HepG2 (cell line): Measurements from ENCODE around the gene BEAN1. TPM values are rescaled to one million over a fixed set of nuclear protein-coding genes. Genes with fewer than 3 reads are reported as not detected.

Source experiments
- BRCA1 ChIP-seq: sonication (generic); formaldehyde crosslinking; IDR thresholded peaks from 2 replicates; pipeline ENCODE4 v1.4.0; 2020; ENCODE audit warnings: missing genetic modification reagents
- CREM ChIP-seq, 2 experiments: sonication (generic) in 1 of 2; formaldehyde crosslinking in 1 of 2; IDR thresholded peaks; 2 replicates each; pipeline versions ENCODE4 v1.4.0 to v1.6.1; 2016 to 2020; ENCODE audit warnings: antibody characterized with exemption in 1 of 2, mild to moderate bottlenecking in 1 of 2, missing genetic modification reagents in 1 of 2
- FOXC1 ChIP-seq: sonication (generic); formaldehyde crosslinking; IDR thresholded peaks from 2 replicates; pipeline ENCODE4 v1.8.0; 2022; ENCODE audit warnings: mild to moderate bottlenecking, missing genetic modification reagents, borderline replicate concordance
- FOXK1 ChIP-seq: sonication (generic); formaldehyde crosslinking; IDR thresholded peaks from 2 replicates; pipeline ENCODE4 v1.4.0; 2020; ENCODE audit warnings: low read depth, missing genetic modification reagents, borderline replicate concordance
- HOXA5 ChIP-seq: sonication (generic); formaldehyde crosslinking; IDR thresholded peaks from 2 replicates; pipeline ENCODE4 v1.4.0; 2020; ENCODE audit warnings: missing genetic modification reagents
- HOXA7 ChIP-seq: sonication (generic); formaldehyde crosslinking; IDR thresholded peaks from 2 replicates; pipeline ENCODE4 v1.8.1; 2022; ENCODE audit warnings: mild to moderate bottlenecking, missing genetic modification reagents, moderate library complexity
- KDM1A ChIP-seq: IDR thresholded peaks from 2 replicates; pipeline ENCODE4 v1.6.1; 2016; ENCODE audit warnings: missing compliant biosample characterization
- NBN ChIP-seq: fragments of 450-650 bp; conservative IDR thresholded peaks from 2 replicates; pipeline ENCODE4 v1.6.1; 2017
- PHB2 ChIP-seq: fragments of 450-650 bp; IDR thresholded peaks from 2 replicates; pipeline ENCODE4 v1.6.1; 2018; ENCODE audit not compliant: partially characterized antibody
- SMAD3 ChIP-seq: sonication (generic); formaldehyde crosslinking; IDR thresholded peaks from 2 replicates; pipeline ENCODE4 v1.4.0; 2020; ENCODE audit warnings: missing genetic modification reagents
- SOX5 ChIP-seq: IDR thresholded peaks from 2 replicates; pipeline ENCODE4 v1.6.1; 2016; ENCODE audit warnings: borderline replicate concordance
- TBX3 ChIP-seq: fragments of 450-650 bp; IDR thresholded peaks from 2 replicates; pipeline ENCODE4 v1.6.1; 2017; ENCODE audit warnings: antibody characterized with exemption, mild to moderate bottlenecking, inconsistent platforms, borderline replicate concordance
- TP53 ChIP-seq: sonication (generic); formaldehyde crosslinking; conservative IDR thresholded peaks from 2 replicates; pipeline ENCODE4 v1.4.0; 2020; ENCODE audit warnings: missing genetic modification reagents
- XRCC5 ChIP-seq: fragments of 200-400 bp; formaldehyde crosslinking; optimal IDR thresholded peaks from 2 replicates; pipeline ENCODE3; 2017; ENCODE audit warnings: mild to moderate bottlenecking, low read length
- ZKSCAN5 ChIP-seq: sonication (generic); formaldehyde crosslinking; IDR thresholded peaks from 2 replicates; pipeline ENCODE4 v1.5.1; 2020; ENCODE audit warnings: mild to moderate bottlenecking, missing genetic modification reagents
- ZNF350 ChIP-seq: sonication (generic); formaldehyde crosslinking; IDR thresholded peaks from 2 replicates; pipeline ENCODE4 v1.4.0; 2020; ENCODE audit warnings: mild to moderate bottlenecking, low read depth, missing genetic modification reagents, borderline replicate concordance
- ZNF615 ChIP-seq: sonication (generic); formaldehyde crosslinking; IDR thresholded peaks from 2 replicates; pipeline ENCODE4 v1.5.0; 2020; ENCODE audit warnings: mild to moderate bottlenecking, missing genetic modification reagents, borderline replicate concordance
- polyA plus RNA-seq, 8 experiments: library from polyadenylated mRNA; depleted of rRNA in 3 of 8; stranded (reverse) in 7 of 8; unstranded in 1 of 8; fragments of >200 nt; fragmentation: Illumina TruSeq in 4 of 8; extraction: Trizol in 4 of 8; gene quantifications; 2 replicates each; pipeline versions ENCODE4 v1.2.1 to v1.2.3, GENCODE V29; 2011 to 2016; ENCODE audit warnings: low read depth in 4 of 8, missing spikeins in 1 of 8, mixed read lengths in 1 of 8; ENCODE audit not compliant: insufficient read depth in 1 of 8
- total RNA-seq, 5 experiments: library from RNA; depleted of rRNA; stranded (reverse); fragments of >200 nt; fragmentation: Illumina TruSeq; extraction: Trizol; gene quantifications; 2 replicates each; pipeline ENCODE4 v1.2.3, GENCODE V29; 2016; ENCODE audit warnings: low read depth in 1 of 5
- TF ChIP-seq, protein P1 (sequence below): sonication (generic); formaldehyde crosslinking; IDR thresholded peaks from 2 replicates; pipeline ENCODE4 v1.9.0; 2022; ENCODE audit warnings: low read depth, missing genetic modification reagents
- TF ChIP-seq, protein P2 (sequence below): sonication (generic); formaldehyde crosslinking; IDR thresholded peaks from 2 replicates; pipeline ENCODE4 v1.8.1; 2023; ENCODE audit warnings: mild to moderate bottlenecking, moderate library complexity, missing genetic modification reagents
- TF ChIP-seq, protein P3 (sequence below): sonication (generic); formaldehyde crosslinking; IDR thresholded peaks from 2 replicates; pipeline ENCODE4 v1.4.0; 2020; ENCODE audit warnings: low read depth, mild to moderate bottlenecking, missing genetic modification reagents
- TF ChIP-seq, protein P4 (sequence below): sonication (generic); formaldehyde crosslinking; conservative IDR thresholded peaks from 2 replicates; pipeline ENCODE4 v1.8.0; 2022; ENCODE audit warnings: low read depth, missing genetic modification reagents
- TF ChIP-seq, protein P5 (sequence below): sonication (generic); formaldehyde crosslinking; IDR thresholded peaks from 2 replicates; pipeline ENCODE4 v1.8.0; 2022; ENCODE audit warnings: missing genetic modification reagents, low read depth, mild to moderate bottlenecking, borderline replicate concordance
- TF ChIP-seq, protein P6 (sequence below): IDR thresholded peaks from 2 replicates; pipeline ENCODE4 v1.6.1; 2016; ENCODE audit warnings: mild to moderate bottlenecking, missing biosample characterization, missing genetic modification reagents

The BEAN1 gene
- total and polyA plus RNA-seq, 2 of the 13 experiments (the other 11 are each of a cell fraction or from before 2014, with no cell fraction given), result 0.53 to 1.4 TPM

DNA sequence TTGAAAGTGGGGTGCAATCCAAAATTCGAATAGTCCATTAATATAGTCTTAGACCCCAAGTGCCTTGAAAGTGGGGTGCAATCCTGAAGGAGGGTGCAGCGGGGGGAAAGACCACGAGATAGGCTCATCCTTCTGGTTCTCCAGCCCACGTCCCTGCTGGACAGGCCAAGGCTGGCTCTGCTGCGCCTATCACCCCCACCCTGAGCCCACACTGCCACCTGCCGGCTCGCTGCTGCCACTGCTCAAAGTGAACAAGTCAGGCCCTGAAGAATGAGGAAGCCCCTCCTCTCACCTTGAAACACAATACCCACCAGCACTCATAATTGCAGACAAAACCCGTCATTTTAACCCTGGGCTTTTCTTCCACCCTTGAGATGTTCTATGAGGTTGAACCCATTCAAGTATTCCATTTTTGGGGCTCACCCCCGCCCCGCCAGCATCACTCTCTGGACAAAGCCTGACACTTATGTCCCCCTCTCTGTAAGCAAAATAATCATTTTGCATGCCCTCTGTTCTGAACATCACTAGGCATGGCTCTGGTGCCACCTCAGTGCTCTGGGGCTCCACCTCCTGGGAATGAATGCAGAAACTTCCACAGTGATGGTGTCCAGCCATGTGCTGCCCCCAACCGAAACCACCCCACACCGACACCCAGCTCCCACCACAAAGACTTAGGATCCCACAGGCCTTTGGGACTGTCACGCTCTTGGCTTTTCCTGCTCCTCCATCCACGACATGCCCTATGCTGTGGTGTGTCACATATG lies 56.8 kb downstream of the BEAN1 start (continued):
- TF ChIP-seq, protein P1, sequence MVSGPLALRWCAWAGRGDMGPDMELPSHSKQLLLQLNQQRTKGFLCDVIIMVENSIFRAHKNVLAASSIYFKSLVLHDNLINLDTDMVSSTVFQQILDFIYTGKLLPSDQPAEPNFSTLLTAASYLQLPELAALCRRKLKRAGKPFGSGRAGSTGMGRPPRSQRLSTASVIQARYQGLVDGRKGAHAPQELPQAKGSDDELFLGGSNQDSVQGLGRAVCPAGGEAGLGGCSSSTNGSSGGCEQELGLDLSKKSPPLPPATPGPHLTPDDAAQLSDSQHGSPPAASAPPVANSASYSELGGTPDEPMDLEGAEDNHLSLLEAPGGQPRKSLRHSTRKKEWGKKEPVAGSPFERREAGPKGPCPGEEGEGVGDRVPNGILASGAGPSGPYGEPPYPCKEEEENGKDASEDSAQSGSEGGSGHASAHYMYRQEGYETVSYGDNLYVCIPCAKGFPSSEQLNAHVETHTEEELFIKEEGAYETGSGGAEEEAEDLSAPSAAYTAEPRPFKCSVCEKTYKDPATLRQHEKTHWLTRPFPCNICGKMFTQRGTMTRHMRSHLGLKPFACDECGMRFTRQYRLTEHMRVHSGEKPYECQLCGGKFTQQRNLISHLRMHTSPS (CRISPR knock-in tag), result no peak
- no peak for TF ChIP-seq CREM (IDR thresholded peaks at IDR 0.05)
- TF ChIP-seq CREM (CRISPR knock-in tag; IDR thresholded peaks at IDR 0.05), result no peak
- TF ChIP-seq, protein P2, sequence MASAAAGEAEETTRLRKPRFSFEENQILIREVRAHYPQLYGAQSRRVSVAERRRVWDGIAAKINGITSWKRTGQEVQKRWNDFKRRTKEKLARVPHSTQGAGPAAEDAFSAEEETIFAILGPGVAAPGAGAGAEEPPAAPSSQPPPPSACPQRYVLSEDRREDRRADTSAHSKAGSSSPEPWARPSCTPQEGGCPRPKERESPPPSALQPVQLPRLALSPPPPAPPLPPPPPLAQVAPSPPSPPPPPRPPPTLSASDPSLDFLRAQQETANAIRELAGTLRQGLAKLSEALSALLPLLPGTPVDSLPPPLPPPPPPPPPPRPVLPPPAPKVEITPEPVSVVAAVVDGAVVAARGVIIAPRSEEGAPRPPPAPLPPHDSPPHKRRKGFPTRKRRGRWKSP (CRISPR knock-in tag), result no peak
- no peak; the same call in 1 of the 2 replicates for TF ChIP-seq FOXC1
- TF ChIP-seq, protein P3, sequence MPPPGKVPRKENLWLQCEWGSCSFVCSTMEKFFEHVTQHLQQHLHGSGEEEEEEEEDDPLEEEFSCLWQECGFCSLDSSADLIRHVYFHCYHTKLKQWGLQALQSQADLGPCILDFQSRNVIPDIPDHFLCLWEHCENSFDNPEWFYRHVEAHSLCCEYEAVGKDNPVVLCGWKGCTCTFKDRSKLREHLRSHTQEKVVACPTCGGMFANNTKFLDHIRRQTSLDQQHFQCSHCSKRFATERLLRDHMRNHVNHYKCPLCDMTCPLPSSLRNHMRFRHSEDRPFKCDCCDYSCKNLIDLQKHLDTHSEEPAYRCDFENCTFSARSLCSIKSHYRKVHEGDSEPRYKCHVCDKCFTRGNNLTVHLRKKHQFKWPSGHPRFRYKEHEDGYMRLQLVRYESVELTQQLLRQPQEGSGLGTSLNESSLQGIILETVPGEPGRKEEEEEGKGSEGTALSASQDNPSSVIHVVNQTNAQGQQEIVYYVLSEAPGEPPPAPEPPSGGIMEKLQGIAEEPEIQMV (CRISPR knock-in tag), result no peak
- peak; percentile 84 for TF ChIP-seq XRCC5
- TF ChIP-seq PHB2, result no peak
- TF ChIP-seq BRCA1 (CRISPR knock-in tag), result no peak
- TF ChIP-seq, protein P4, sequence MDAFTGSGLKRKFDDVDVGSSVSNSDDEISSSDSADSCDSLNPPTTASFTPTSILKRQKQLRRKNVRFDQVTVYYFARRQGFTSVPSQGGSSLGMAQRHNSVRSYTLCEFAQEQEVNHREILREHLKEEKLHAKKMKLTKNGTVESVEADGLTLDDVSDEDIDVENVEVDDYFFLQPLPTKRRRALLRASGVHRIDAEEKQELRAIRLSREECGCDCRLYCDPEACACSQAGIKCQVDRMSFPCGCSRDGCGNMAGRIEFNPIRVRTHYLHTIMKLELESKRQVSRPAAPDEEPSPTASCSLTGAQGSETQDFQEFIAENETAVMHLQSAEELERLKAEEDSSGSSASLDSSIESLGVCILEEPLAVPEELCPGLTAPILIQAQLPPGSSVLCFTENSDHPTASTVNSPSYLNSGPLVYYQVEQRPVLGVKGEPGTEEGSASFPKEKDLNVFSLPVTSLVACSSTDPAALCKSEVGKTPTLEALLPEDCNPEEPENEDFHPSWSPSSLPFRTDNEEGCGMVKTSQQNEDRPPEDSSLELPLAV (CRISPR knock-in tag), result no peak
- TF ChIP-seq HOXA5, result no peak
- TF ChIP-seq, protein P5, sequence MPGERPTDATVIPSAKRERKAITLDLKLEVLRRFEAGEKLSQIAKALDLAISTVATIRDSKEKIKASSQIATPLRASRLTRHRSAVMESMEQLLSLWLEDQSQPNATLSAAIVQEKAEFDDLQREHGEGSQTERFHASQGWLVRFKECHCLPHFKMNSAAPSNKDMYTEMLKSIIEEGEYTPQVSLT, result no peak
- no peak for TF ChIP-seq NBN
- 0 out of 2 replicates have a peak, but pooled peaks have one; percentile 12 for TF ChIP-seq SOX5 (CRISPR knock-in tag)
- TF ChIP-seq HOXA7 (CRISPR knock-in tag), result no peak
- no peak for TF ChIP-seq ZNF615 (CRISPR knock-in tag)
- TF ChIP-seq ZNF350, result peak; percentile 3; the same call in 1 of the 2 replicates
- TF ChIP-seq FOXK1 (CRISPR knock-in tag), result 0 out of 2 replicates have a peak, but pooled peaks have one; percentile 33
- no peak for TF ChIP-seq TP53 (CRISPR knock-in tag)
- TF ChIP-seq SMAD3 (CRISPR knock-in tag), result 0 out of 2 replicates have a peak, but pooled peaks have one; percentile 41
- TF ChIP-seq TBX3, result no peak
- TF ChIP-seq ZKSCAN5 (CRISPR knock-in tag), result 0 out of 2 replicates have a peak, but pooled peaks have one; percentile 30
- TF ChIP-seq, protein P6, sequence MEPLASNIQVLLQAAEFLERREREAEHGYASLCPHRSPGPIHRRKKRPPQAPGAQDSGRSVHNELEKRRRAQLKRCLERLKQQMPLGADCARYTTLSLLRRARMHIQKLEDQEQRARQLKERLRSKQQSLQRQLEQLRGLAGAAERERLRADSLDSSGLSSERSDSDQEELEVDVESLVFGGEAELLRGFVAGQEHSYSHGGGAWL, result 0 out of 2 replicates have a peak, but pooled peaks have one; percentile 31
- no peak for TF ChIP-seq KDM1A
